GM18499 (cell line): Measurements from ENCODE around the gene NCBP2.

Source experiments
- ATAC-seq: cut with Tn5 transposase; IDR thresholded peaks from one replicate; pipeline ENCODE4 v1.9.1; 2021; ENCODE audit warnings: moderate number of reproducible peaks; ENCODE audit not compliant: insufficient read depth, unreplicated experiment

The NCBP2 gene

GRCh38 chr3:196889844-196890708 is 52.3 kb downstream of the NCBP2 start:
- no peak for ATAC-seq

GRCh38 chr3:196886144-196886543 is 56.2 kb downstream of the NCBP2 start:
- no peak for ATAC-seq
